GOT3 (cell line): ENCODE data around the gene APMAP.

Experiments used
- DNase-seq: peaks from one replicate; lab custom pipeline; 2025; ENCODE audit warnings: mixed read lengths; lab: John Stamatoyannopoulos, UW

APMAP gene

GRCh38 chr20:24987873-24988835, 4.4 kb downstream of the APMAP start:
- no peak for DNase-seq

DNA sequence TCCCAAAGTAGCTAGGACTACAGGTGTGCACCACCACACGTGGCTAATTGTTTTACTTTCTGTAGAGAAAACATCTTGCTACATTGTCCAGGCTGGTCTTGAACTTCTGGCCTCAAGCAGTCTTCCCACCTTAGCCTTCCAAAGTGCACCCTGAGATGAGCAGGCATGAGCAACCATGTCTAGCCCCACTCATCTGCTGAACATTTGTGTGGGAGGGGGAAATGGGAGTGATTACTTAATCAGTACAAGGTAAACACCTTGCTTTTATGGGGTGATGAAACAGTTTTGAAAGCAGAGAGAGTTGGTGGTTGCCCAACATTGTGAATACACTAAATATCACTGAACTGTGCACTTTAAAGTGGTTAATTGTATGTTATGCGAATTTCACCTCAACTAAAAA, 5.3 kb downstream of the APMAP start:
- no peak for DNase-seq

DNA sequence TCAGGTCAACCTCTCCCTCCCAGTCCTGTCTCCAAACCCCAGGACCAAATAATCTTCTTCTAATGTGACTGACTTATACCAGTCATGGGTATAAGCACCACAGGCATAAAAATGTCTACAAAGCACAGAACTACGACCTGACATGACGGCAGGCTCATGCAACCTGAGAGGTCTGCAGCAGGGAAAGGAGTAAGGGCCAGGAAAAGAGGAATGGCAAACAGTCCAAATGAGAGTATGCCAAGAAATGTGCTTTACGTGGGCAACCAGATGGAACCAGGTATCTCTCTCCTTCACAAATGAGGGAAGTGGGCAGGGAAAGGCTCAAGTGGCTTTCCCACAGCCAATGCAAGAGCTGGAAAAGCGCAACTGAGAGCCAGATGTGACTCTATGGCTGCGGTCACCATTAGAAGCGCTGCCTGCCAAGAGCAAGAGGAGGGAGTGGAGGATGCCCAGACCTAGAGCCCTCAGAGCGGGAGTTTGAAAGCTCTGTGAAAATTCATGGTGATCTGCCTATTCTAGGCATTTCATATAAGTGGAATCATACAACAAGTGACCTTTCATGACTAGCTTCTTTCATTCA, 6.0 kb downstream of the APMAP start:
- DNase-seq: no peak

DNA sequence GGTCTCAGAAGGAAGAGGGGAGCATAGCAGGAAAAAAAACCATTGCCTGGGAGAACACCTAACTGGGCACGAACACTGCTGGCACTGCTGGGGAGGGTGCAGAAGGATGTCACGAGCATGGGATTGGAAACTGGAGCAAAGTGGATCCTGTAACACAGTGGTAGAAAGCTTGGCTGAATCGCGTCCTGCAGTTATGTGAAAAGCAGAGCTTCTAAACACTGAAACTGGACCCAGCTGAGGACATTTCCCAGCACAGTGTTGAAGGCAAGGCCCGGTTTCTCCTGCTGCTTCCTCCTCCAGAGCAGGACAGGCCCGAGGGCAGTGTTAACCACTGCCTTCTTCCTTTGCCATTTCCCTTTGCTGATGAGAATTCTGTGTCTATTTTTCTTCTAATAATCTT, 6.7 kb downstream of the APMAP start:
- DNase-seq: no peak

DNA sequence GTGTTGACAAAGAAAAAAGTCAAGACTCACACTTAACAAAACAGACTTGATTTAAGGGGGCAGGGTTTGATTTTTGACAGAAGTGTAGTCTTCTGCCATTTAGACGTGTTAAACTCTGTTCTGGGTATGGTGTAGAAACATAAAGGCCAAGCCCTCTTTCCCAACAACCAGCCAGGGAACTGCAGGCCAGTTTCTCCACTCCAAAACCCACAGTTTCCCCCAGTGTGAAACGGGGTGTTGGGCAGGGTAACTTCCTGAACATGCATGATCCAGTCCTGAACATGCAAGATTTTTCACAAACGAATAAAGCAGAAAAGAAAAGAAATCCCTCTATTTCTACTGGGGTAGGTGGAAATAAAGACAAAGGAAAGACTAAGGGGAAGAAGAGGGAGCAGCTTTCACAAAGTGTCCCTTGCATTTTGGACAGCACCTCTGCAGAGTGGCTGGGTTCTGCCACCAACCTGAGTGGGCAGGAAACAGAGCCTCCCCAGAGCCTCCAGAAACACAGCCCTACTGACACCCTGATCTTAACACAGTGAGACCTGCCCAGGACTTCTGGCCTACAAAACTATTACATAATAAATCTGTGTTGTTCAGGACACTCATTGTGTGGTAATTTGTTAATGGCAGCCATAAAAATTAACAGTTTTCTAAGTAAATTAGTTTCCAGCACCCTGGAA, 7.5 kb downstream of the APMAP start:
- DNase-seq: no peak

DNA sequence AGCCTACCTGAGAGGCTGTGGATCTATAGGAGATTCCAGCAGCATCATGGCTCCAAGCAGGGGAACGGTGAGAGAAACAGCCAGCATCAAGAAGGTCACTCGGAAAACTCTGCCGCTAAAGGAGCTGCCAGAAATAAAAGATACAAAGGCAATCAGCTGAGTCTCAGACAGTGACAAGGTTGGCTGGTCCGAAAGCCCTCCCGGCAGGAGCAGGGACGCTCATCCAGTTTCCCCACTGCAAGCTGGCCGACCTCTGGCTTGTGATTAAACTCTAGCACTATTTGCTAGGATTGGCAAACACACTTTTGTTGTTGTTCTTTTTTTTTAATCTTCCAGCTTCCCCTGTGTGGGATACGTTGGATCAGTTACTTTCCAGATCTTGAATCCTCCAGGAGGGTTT, 8.7 kb downstream of the APMAP start:
- no peak for DNase-seq

- DNase-seq: no peak
These were observed 10.8 kb downstream of the APMAP start for GRCh38 chr20:24981790-24982189.

GRCh38 chr20:24981282-24981681, 11.3 kb downstream of the APMAP start:
- no peak for DNase-seq

- DNase-seq: no peak
These were observed 12.1 kb downstream of the APMAP start for GRCh38 chr20:24980291-24981053.

DNA sequence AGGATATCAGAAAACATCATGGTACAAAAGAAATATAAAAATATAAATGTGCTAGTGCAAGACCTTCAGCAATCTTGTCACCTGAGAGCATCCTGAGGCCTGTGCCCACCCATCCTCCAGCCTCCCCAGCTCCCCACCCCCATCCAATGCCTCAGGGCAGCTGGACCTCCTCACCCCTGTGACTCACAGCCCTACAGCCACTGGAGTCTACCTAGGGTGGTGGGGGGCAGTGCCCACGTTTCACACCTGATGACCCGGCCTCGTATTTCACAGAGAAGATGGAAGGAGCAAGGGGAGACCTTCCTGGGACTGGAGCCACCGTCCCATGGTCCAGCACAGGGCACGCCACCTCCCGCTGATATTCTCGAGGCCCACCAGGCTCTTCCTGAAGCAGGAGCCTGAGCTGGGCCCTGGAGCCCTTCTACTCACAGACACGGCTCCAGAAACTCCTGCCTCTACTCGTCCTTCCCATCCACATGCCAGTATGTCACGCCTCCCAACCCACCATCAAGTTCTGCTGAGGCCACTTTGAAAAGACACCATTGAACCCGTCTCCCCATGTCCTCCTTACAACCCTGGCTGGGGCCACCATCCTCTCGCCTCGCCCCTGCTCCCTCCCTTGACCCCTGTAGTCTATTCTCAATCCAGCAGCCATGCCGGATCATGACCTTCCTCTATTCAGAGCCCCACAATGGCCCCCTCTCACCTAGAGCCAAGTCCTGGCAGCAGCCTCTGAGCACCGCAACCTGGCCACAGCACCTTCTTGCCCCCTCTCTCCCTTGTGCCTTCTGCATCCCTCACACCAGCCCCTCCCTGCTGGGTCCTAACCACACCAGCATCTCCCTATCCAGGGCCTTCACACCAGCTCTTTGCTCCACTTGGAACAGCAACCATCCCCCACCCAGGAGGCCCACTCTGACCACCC, 13.3 kb downstream of the APMAP start:
- DNase-seq: no peak

DNA sequence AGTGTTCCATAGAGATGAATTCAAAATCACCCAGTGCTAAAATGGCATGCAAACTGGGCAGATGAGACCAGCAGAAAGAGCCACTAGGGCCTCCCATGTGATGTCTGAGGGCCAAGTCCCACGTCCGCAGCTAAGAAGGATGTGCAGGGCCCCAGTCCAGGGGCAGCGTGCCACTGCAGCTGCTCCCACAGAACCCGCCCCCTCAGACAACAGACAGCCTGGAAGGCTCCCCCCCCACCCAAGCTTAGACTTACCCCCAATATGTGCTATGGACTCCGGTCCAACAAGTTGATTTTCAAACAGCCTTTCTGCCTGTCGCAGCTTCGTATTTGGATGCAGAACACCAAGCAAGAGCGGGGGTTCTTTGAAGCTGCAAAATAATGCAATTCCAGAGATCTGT, 14.0 kb downstream of the APMAP start:
- DNase-seq: no peak

DNA sequence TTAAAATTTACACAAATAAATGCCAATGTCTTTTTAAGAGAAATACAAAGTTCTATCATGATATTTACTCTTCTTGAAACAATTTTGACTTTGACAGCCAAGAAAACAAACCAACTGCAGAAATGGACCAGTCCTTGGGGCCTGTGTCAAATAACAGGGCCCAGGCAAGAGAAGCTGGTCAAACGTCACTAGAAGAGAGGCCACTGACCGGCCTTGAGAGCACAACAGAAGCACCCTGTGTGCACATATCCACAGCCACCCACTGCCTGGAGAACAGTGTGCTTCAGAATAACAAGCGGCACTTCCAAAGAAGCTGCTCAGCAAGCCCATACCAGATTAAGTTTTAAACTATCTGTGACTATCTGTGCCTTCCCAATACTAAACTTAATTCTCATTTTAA, 14.8 kb downstream of the APMAP start:
- no peak for DNase-seq

DNA sequence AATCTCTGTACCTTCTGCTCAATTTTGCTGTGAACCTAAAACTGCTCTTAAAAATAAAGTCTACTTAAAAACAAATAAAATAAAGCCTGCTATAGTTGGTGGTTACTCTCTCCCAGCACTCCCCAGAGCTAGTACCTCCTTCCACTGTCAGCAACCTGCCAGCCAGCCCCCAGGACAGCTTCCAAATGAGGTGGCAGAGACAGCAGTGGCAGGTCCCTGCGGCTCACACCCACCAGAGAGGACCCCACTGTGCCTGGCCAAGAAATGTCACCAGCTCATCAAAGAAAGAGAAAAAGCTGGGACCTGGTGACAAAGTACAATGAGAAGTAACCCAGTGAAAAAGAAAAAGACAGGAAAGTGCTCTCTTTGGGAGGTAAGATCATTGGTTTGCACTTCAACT, 15.2 kb downstream of the APMAP start:
- no peak for DNase-seq

- DNase-seq: no peak
These were observed 20.2 kb downstream of the APMAP start for GRCh38 chr20:24972341-24972740.

DNA sequence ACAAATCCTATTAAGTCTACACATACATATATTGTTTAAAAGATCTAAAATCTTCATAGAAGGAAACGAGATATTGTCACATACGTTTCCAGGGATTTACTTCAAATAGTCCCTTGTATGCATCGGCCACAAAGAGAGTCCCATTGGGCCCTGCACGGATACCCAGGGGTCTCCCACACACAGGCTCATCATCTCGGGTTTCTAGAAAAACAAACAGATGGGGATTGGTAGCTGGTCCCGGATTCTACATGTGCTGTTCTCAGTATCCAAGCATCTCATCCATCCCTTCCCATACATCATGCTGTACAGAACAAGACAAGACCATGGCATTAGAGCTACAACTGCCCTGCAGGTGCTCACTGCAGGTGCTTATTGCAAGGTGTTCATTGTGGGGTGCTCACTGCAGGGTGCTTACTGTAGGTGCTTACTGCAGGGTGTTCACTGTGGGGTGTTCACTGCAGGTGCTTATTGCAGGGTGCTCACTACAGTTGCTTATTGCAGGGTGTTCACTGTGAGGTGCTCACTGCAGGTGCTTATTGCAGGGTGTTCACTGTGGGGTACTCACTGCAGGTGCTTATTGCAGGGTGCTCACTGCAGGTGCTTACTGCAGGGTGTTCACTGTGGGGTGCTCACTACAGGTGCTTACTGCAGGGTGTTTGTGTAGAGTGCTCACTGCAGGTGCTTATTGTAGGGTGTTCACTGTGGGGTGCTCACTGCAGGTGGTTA, 21.0 kb downstream of the APMAP start:
- no peak for DNase-seq

DNA sequence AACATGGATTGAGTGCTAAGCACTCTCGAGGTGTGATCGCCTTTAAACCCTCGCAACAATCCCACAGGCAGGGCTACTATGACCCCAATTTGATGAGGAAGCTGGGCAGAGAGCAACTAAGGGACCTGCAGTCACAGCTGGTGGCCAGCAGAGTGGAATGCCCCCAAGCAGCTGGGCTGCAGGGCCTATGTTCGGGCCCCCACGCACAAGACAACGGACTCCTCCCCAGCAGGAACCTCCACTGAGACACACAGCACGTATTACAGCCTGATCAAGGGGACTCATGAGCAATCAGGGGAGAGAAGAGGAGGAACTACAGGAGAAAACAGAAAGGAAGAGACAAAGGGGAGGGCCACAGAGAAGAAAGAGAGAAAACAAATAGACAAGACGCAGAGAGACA, 21.8 kb downstream of the APMAP start:
- DNase-seq: no peak

DNA sequence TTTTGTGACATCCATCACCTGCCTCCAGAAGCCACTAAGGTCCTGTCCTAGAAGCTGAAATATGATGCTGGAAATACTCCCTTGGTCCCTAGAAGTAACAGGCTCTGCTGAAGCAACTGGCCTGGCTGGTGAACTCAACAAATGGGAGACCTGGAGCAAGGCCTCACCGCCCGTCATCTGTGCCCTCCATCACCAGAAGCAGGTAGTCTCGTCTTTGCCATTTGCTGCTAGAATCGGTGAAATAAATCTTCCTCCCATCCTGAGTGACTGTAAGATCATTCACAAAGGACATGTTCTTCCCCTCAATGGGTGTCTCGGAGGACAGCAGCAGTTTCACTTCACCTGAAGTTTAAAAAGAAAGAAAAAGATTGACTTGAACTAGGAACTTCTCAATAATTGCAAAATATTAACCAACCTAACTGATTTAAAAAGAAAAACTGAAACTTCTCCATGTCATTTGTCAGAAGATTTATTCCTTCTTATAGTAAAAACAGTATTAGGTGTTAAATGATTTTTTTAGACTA, 22.5 kb downstream of the APMAP start:
- DNase-seq: no peak

- DNase-seq: no peak
These were observed 23.1 kb downstream of the APMAP start for GRCh38 chr20:24969186-24970029.

- DNase-seq: no peak
These were observed 24.2 kb downstream of the APMAP start for GRCh38 chr20:24968278-24968800.
